ENCODE data around the gene LYRM9.
"Not testable (repeated sequence)": the region's sequence is repeated elsewhere in the genome, so short reads cannot be mapped to it uniquely, and the experiment has no call there.

The LYRM9 gene

GRCh38 chr17:27892866-27893769, at the start of gene LYRM9:
LYRM9 (minus strand) TSS chr17:27893365; CDS start chr17:27882694, 10,671 bp downstream.
- peak; percentile 95 for DNase-seq

GRCh38 chr17:27940503-27941428, 47.6 kb upstream of the LYRM9 start:
- DNase-seq, result no peak

GRCh38 chr17:27939474-27940465, 46.6 kb upstream of the LYRM9 start:
- no peak for DNase-seq

- DNase-seq, result no peak
Measured at GRCh38 chr17:27938864-27939263, 45.7 kb upstream of the LYRM9 start.

GRCh38 chr17:27938241-27938640, 45.1 kb upstream of the LYRM9 start:
- DNase-seq, result no peak

- DNase-seq, result no peak
Measured at GRCh38 chr17:27937025-27937546, 43.9 kb upstream of the LYRM9 start.

GRCh38 chr17:27930000-27930399, 36.8 kb upstream of the LYRM9 start:
- no peak for DNase-seq

GRCh38 chr17:27928587-27928986, 35.4 kb upstream of the LYRM9 start:
- DNase-seq, result no peak

- no peak for DNase-seq
Measured at GRCh38 chr17:27927781-27928180, 34.6 kb upstream of the LYRM9 start.

- DNase-seq, result no peak
Measured at GRCh38 chr17:27921599-27921998, 28.4 kb upstream of the LYRM9 start.

- no peak for DNase-seq
Measured at GRCh38 chr17:27921077-27921476, 27.9 kb upstream of the LYRM9 start.

- DNase-seq, result no peak
Measured at GRCh38 chr17:27920569-27920968, 27.4 kb upstream of the LYRM9 start.

- DNase-seq, result no peak
Measured at GRCh38 chr17:27919079-27919478, 25.9 kb upstream of the LYRM9 start.

GRCh38 chr17:27918498-27918897, 25.3 kb upstream of the LYRM9 start:
- no peak for DNase-seq

- DNase-seq, result no peak
Measured at GRCh38 chr17:27917000-27917399, 23.8 kb upstream of the LYRM9 start.

GRCh38 chr17:27915709-27916108, 22.5 kb upstream of the LYRM9 start:
- no peak for DNase-seq

GRCh38 chr17:27914382-27914781, 21.2 kb upstream of the LYRM9 start:
- DNase-seq, result no peak

- DNase-seq, result no peak
Measured at GRCh38 chr17:27912964-27913363, 19.8 kb upstream of the LYRM9 start.

GRCh38 chr17:27912299-27912698, 19.1 kb upstream of the LYRM9 start:
- not testable (repeated sequence) for DNase-seq

GRCh38 chr17:27907976-27908558, 14.9 kb upstream of the LYRM9 start:
- DNase-seq, result no peak

- DNase-seq, result no peak
Measured at GRCh38 chr17:27906623-27907022, 13.5 kb upstream of the LYRM9 start.

- no peak for DNase-seq
Measured at GRCh38 chr17:27906226-27906580, 13.0 kb upstream of the LYRM9 start.

Measured in right forelimb (tissue), 1 donor.